ENCODE results near the gene PPP1R14C. TPM values are rescaled to one million over a fixed set of nuclear protein-coding genes. Genes with fewer than 3 reads are reported as not detected.

Gene PPP1R14C
- total and polyA plus RNA-seq, 2 donors (not counting 3 experiments of a cell fraction or from before 2014, with no cell fraction given): not detected

DNA sequence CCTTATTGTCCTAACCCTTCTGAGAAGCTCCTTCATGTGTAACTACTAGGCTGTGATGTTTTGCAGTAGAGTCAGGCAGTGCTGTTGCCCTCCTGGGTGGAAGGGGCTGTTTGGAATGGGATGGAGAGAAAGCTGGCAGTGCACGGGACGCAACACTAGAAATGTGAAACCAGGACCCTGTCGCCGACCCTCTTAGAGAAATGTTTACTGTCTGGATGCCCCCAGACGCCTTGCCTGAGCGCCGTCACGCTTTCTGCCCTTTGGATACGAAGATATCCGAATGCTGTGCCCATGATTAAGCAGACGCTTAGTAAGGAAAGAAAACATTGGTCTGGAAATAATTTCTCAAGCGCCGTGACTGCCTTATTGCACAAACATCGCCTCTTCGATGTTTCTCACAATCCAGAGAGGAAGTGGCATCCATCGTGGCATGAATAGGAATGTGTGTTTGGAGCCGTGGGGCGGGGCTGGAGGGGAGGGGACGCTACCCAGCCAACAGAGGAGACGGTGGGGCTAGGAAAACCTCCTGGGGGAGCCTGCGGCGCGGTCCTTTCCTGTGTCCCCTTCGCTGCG, 661 bp upstream of the PPP1R14C start:
- CTCF ChIA-PET: no interaction called here
- Histone ChIP-seq H3K36me3 (ENCODE audit: control insufficient read depth in 2 of 2, extremely low read depth in 1 of 2, insufficient read depth in 2 of 2, low read length in 2 of 2) (no peaks in the 10 kb centered on the region), H3K9me3 (replicated peaks; ENCODE audit: control insufficient read depth, insufficient read depth, low read length) (no peaks in the 10 kb centered on the region), H3K4me3 (replicated peaks in 1 of 3; ENCODE audit: insufficient read depth in 1 of 3, low read depth in 1 of 3, low read length in 3 of 3) (no peak overlapping the region), H3K79me2 (ENCODE audit: control insufficient read depth, insufficient read depth, low read length) (no peaks in the 10 kb centered on the region), H3K27me3 (ENCODE audit: control insufficient read depth in 2 of 2, insufficient read depth in 2 of 2, low read length in 2 of 2) (peaks cover 36 to 62% of the 10 kb centered on the region in 2 experiments), H3K4me2 (ENCODE audit: insufficient read depth, low read length) (no peak overlapping the region), H4K20me1 (replicated peaks; ENCODE audit: control insufficient read depth, extremely low read depth, insufficient read depth, low read length) (no peaks in the 10 kb centered on the region), H3K9ac (replicated peaks; ENCODE audit: extremely low read depth, insufficient read depth, low read length) (no peak overlapping the region), H3K9me1 (replicated peaks; ENCODE audit: control insufficient read depth, extremely low read depth, insufficient read depth, low read length) (no peaks in the 10 kb centered on the region), H2AFZ (ENCODE audit: low read depth, low read length) (no peak overlapping the region), H3K4me1 (ENCODE audit: control insufficient read depth, extremely low read depth, insufficient read depth, low read length) (no peaks in the 10 kb centered on the region), H3K27ac (ENCODE audit: insufficient read depth, low read depth, low read length) (no peak overlapping the region)
- intact Hi-C loops (cut with micrococcal nuclease): no loop called here
- dilution Hi-C loops (cut with MboI; ENCODE audit: extremely low pct_ligation_motif_present, low sequenced_read_pairs): no loop called here
- POLR2A ChIA-PET: no interaction called here
- TF ChIP-seq GATA2 (IDR thresholded peaks at IDR 0.05; ENCODE audit: insufficient read depth, insufficient read length, low read depth, low read length) (no peak), EZH2 (IDR thresholded peaks at IDR 0.05; ENCODE audit: borderline replicate concordance, low read depth, low read length, severe bottlenecking) (peak; percentile 45)
- no TSS peak for BruUV-seq (replicated peaks)
- no peak for FAIRE-seq
- no peak for DNase-seq (ENCODE audit: low read depth, low spot score)

- FAIRE-seq: no peak
- dilution Hi-C loops (cut with MboI; ENCODE audit: extremely low pct_ligation_motif_present, low sequenced_read_pairs) (no loop called here), intact Hi-C loops (cut with micrococcal nuclease) (no loop called here)
- no TSS peak for BruUV-seq (replicated peaks)
- TF ChIP-seq FOS (IDR thresholded peaks at IDR 0.05; ENCODE audit: borderline replicate concordance, insufficient read depth, low read length): no peak
- peak; percentile 62 for TF ChIP-seq EZH2 (IDR thresholded peaks at IDR 0.05; ENCODE audit: borderline replicate concordance, low read depth, low read length, severe bottlenecking)
- no peak for DNase-seq (ENCODE audit: low read depth, low spot score)
- CTCF ChIA-PET: no interaction called here
- Histone ChIP-seq H3K4me3 (replicated peaks in 1 of 3; ENCODE audit: insufficient read depth in 1 of 3, low read depth in 1 of 3, low read length in 3 of 3) (no peak overlapping the region), H3K4me2 (ENCODE audit: insufficient read depth, low read length) (no peak overlapping the region), H3K9me1 (replicated peaks; ENCODE audit: control insufficient read depth, extremely low read depth, insufficient read depth, low read length) (no peaks in the 10 kb centered on the region), H3K27ac (ENCODE audit: insufficient read depth, low read depth, low read length) (no peak overlapping the region), H2AFZ (ENCODE audit: low read depth, low read length) (no peak overlapping the region), H4K20me1 (replicated peaks; ENCODE audit: control insufficient read depth, extremely low read depth, insufficient read depth, low read length) (no peaks in the 10 kb centered on the region), H3K79me2 (ENCODE audit: control insufficient read depth, insufficient read depth, low read length) (no peaks in the 10 kb centered on the region), H3K27me3 (ENCODE audit: control insufficient read depth in 2 of 2, insufficient read depth in 2 of 2, low read length in 2 of 2) (peaks cover 36 to 64% of the 10 kb centered on the region in 2 experiments), H3K36me3 (ENCODE audit: control insufficient read depth in 2 of 2, extremely low read depth in 1 of 2, insufficient read depth in 2 of 2, low read length in 2 of 2) (no peaks in the 10 kb centered on the region), H3K9me3 (replicated peaks; ENCODE audit: control insufficient read depth, insufficient read depth, low read length) (no peaks in the 10 kb centered on the region), H3K9ac (replicated peaks; ENCODE audit: extremely low read depth, insufficient read depth, low read length) (no peak overlapping the region), H3K4me1 (ENCODE audit: control insufficient read depth, extremely low read depth, insufficient read depth, low read length) (no peaks in the 10 kb centered on the region)
- POLR2A ChIA-PET: no interaction called here
Observed at GRCh38 chr6:150143516-150144293, 861 bp downstream of the PPP1R14C start.

Data from endothelial cell of umbilical vein (primary cell).